ENCODE measurements around the gene TUNAR. TPM values are rescaled to one million over a fixed set of nuclear protein-coding genes. Genes with fewer than 3 reads are reported as not detected.

The TUNAR gene
- total and polyA plus RNA-seq, 4 donors = 0.01 to 0.09 TPM; not detected in 2

- no peak for ATAC-seq (ENCODE audit: insufficient read depth, low FRiP score)
- WGBS, 2 donors = 82 to 85% methylated on average over 4 of the region's 4 CpGs
Observed at GRCh38 chr14:95855606-95856005, 21.0 kb upstream of the TUNAR start.

GRCh38 chr14:95857275-95857674, 19.4 kb upstream of the TUNAR start:
- 85 to 92% methylated on average over 2 of the region's 2 CpGs for WGBS, 2 donors
- TF ChIP-seq, protein P1, sequence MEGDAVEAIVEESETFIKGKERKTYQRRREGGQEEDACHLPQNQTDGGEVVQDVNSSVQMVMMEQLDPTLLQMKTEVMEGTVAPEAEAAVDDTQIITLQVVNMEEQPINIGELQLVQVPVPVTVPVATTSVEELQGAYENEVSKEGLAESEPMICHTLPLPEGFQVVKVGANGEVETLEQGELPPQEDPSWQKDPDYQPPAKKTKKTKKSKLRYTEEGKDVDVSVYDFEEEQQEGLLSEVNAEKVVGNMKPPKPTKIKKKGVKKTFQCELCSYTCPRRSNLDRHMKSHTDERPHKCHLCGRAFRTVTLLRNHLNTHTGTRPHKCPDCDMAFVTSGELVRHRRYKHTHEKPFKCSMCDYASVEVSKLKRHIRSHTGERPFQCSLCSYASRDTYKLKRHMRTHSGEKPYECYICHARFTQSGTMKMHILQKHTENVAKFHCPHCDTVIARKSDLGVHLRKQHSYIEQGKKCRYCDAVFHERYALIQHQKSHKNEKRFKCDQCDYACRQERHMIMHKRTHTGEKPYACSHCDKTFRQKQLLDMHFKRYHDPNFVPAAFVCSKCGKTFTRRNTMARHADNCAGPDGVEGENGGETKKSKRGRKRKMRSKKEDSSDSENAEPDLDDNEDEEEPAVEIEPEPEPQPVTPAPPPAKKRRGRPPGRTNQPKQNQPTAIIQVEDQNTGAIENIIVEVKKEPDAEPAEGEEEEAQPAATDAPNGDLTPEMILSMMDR (IDR thresholded peaks at IDR 0.05; ENCODE audit: control extremely low read depth, extremely low read depth) = no peak
- ATAC-seq (ENCODE audit: insufficient read depth, low FRiP score) (no peak), DNase-seq (no peak)
- H3K27ac ChIP-seq (ENCODE audit: low read depth in 1 of 2, low read length in 1 of 2) = no peak overlapping the region
- peaks cover 0 to 5% (median 0%) of the 10 kb centered on the region in 3 donors for H3K27me3 ChIP-seq (ENCODE audit: control insufficient read depth in 3 of 3, insufficient read depth in 3 of 3, low read length in 2 of 3)
- peaks cover 0 to 3% (median 0%) of the 10 kb centered on the region in 4 donors for H3K9me3 ChIP-seq (ENCODE audit: control insufficient read depth in 4 of 4, insufficient read depth in 3 of 4, low read length in 3 of 4)
- no peaks in the 10 kb centered on the region for H3K36me3 ChIP-seq (ENCODE audit: control insufficient read depth in 4 of 4, insufficient read depth in 4 of 4, low read length in 4 of 4)
- no peak overlapping the region for H3K4me3 ChIP-seq
- no peaks in the 10 kb centered on the region for H3K4me1 ChIP-seq (ENCODE audit: control insufficient read depth in 5 of 5, insufficient read depth in 5 of 5, low read length in 5 of 5)
- no peak overlapping the region for H3K9ac ChIP-seq (ENCODE audit: insufficient read depth in 1 of 2, low read length in 2 of 2)

More at GRCh38 chr14:95855606-95856005, 21.0 kb upstream of the TUNAR start:
- TF ChIP-seq, protein P1 (IDR thresholded peaks at IDR 0.05; ENCODE audit: control extremely low read depth, extremely low read depth) = no peak
- no peaks in the 10 kb centered on the region for H3K4me1 ChIP-seq (ENCODE audit: control insufficient read depth in 5 of 5, insufficient read depth in 5 of 5, low read length in 5 of 5)
- H3K27ac ChIP-seq (ENCODE audit: low read depth in 1 of 2, low read length in 1 of 2) = no peak overlapping the region
- H3K36me3 ChIP-seq (ENCODE audit: control insufficient read depth in 4 of 4, insufficient read depth in 4 of 4, low read length in 4 of 4) = no peaks in the 10 kb centered on the region
- no peak for DNase-seq
- no peak overlapping the region for H3K4me3 ChIP-seq
- H3K9ac ChIP-seq (ENCODE audit: insufficient read depth in 1 of 2, low read length in 2 of 2) = no peak overlapping the region
- peaks cover 0 to 3% (median 0%) of the 10 kb centered on the region in 4 donors for H3K9me3 ChIP-seq (ENCODE audit: control insufficient read depth in 4 of 4, insufficient read depth in 3 of 4, low read length in 3 of 4)
- peaks cover 0 to 8% (median 0%) of the 10 kb centered on the region in 3 donors for H3K27me3 ChIP-seq (ENCODE audit: control insufficient read depth in 3 of 3, insufficient read depth in 3 of 3, low read length in 2 of 3)

DNA sequence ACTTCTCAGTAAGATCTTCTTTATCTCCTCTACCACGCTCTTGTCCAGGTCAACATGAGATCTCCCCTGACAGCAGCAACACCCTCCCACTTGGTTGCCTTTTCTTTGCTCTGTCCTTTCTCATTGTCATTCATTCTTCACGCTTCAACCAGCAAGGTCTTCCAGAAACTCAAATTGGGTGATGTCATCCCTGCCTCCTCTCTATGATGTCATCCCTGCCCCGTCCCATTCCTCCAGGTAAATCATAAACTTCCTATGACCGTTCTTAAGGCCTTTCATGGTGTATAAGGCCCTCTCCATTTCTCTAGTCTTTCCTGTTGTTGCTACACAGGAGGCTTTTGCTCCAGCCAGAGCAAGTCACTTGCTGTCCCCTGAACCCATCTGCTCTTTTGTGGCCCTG, 17.7 kb upstream of the TUNAR start:
- H3K4me1 ChIP-seq (ENCODE audit: control insufficient read depth in 5 of 5, insufficient read depth in 5 of 5, low read length in 5 of 5) = no peaks in the 10 kb centered on the region
- H3K9ac ChIP-seq (ENCODE audit: insufficient read depth in 1 of 2, low read length in 2 of 2) = no peak overlapping the region
- no peak overlapping the region for H3K27ac ChIP-seq (ENCODE audit: low read depth in 1 of 2, low read length in 1 of 2)
- 76 to 88% methylated on average over 4 of the region's 4 CpGs for WGBS, 2 donors
- DNase-seq (no peak), ATAC-seq (ENCODE audit: insufficient read depth, low FRiP score) (no peak)
- H3K27me3 ChIP-seq (ENCODE audit: control insufficient read depth in 3 of 3, insufficient read depth in 3 of 3, low read length in 2 of 3) = peaks cover 0 to 5% (median 0%) of the 10 kb centered on the region in 3 donors
- no peak overlapping the region for H3K4me3 ChIP-seq
- H3K36me3 ChIP-seq (ENCODE audit: control insufficient read depth in 4 of 4, insufficient read depth in 4 of 4, low read length in 4 of 4) = no peaks in the 10 kb centered on the region
- TF ChIP-seq, protein P1 (IDR thresholded peaks at IDR 0.05; ENCODE audit: control extremely low read depth, extremely low read depth) = no peak
- peaks cover 0 to 3% (median 0%) of the 10 kb centered on the region in 4 donors for H3K9me3 ChIP-seq (ENCODE audit: control insufficient read depth in 4 of 4, insufficient read depth in 3 of 4, low read length in 3 of 4)

- ATAC-seq (ENCODE audit: insufficient read depth, low FRiP score) = no peak
- peaks cover 0 to 5% (median 2%) of the 10 kb centered on the region in 4 donors for H3K9me3 ChIP-seq (ENCODE audit: control insufficient read depth in 4 of 4, insufficient read depth in 3 of 4, low read length in 3 of 4)
- no peak overlapping the region for H3K27ac ChIP-seq (ENCODE audit: low read depth in 1 of 2, low read length in 1 of 2)
- no peak overlapping the region for H3K4me3 ChIP-seq
- peak in 2 of 3 donors; percentile 10 to 56 for DNase-seq
- H3K9ac ChIP-seq (ENCODE audit: insufficient read depth in 1 of 2, low read length in 2 of 2) = no peak overlapping the region
- TF ChIP-seq, protein P1 (IDR thresholded peaks at IDR 0.05; ENCODE audit: control extremely low read depth, extremely low read depth) = no peak
- H3K36me3 ChIP-seq (ENCODE audit: control insufficient read depth in 4 of 4, insufficient read depth in 4 of 4, low read length in 4 of 4) = no peaks in the 10 kb centered on the region
- no peaks in the 10 kb centered on the region for H3K27me3 ChIP-seq (ENCODE audit: control insufficient read depth in 3 of 3, insufficient read depth in 3 of 3, low read length in 2 of 3)
- no peaks in the 10 kb centered on the region for H3K4me1 ChIP-seq (ENCODE audit: control insufficient read depth in 5 of 5, insufficient read depth in 5 of 5, low read length in 5 of 5)
- WGBS, 2 donors = 6 to 10% methylated on average over 3 of the region's 3 CpGs
Observed at GRCh38 chr14:95862243-95862642, 14.4 kb upstream of the TUNAR start.

All from lung (tissue), 12 donors.